Endothelial cell of umbilical vein (primary cell): ENCODE measurements around the gene MROH2A. TPM values are rescaled to one million over a fixed set of nuclear protein-coding genes. Genes with fewer than 3 reads are reported as not detected.

ENCODE experiments used
- BruUV-seq: library from RNA; stranded (reverse); fragments of 400-500 nt; replicated peaks from 2 replicates; lab custom pipeline; 2021; lab: Mats Ljungman, UMichigan
- CTCF ChIA-PET: fragments of 300-600, 350-600 bp; sonication (Branson Sonifier 250); formaldehyde crosslinking; loops from one replicate; lab custom pipeline; 2021; ENCODE audit warnings: antibody characterized with exemption, inconsistent platforms; lab: Charles Lee
- POLR2A ChIA-PET: fragments of 300-600, 350-600 bp; sonication (Branson Sonifier 250); formaldehyde crosslinking; loops from one replicate; lab custom pipeline; 2021; ENCODE audit warnings: antibody characterized with exemption, inconsistent platforms; lab: Charles Lee
- DNase-seq: peaks from one replicate; pipeline ENCODE4 v3.0.0-alpha.2; 2011; ENCODE audit warnings: low read depth, low spot score
- FAIRE-seq: peaks from 2 replicates; lab custom pipeline; 2011; peaks lifted over from hg19 to GRCh38; lab: Jason Lieb, UNC
- H2AFZ ChIP-seq: 2 replicates; pipeline ENCODE4 v1.6.0; 2012; ENCODE audit warnings: low read depth, low read length, control low read depth, inconsistent platforms
- H3K27ac ChIP-seq: 2 replicates; pipeline ENCODE4 v1.5.1; 2011; ENCODE audit warnings: low read depth, mild to moderate bottlenecking, control low read depth, low read length, moderate library complexity; ENCODE audit not compliant: insufficient read depth
- H3K27me3 ChIP-seq, 2 experiments: 2 replicates each; pipeline versions ENCODE4 v1.6.0 to v1.6.1; 2011; ENCODE audit warnings: low read length in 2 of 2, mixed read lengths in 1 of 2; ENCODE audit not compliant: control insufficient read depth in 2 of 2, insufficient read depth in 2 of 2
- H3K36me3 ChIP-seq, 2 experiments: 2 replicates in 1 of 2; 3 replicates in 1 of 2; pipeline ENCODE4 v1.5.1; 2011; ENCODE audit warnings: low read length in 2 of 2, mild to moderate bottlenecking in 1 of 2, moderate library complexity in 1 of 2; ENCODE audit not compliant: control insufficient read depth in 2 of 2, insufficient read depth in 2 of 2; ENCODE audit errors: extremely low read depth in 1 of 2
- H3K4me1 ChIP-seq: 3 replicates; pipeline ENCODE4 v1.5.1; 2011; ENCODE audit warnings: mild to moderate bottlenecking, low read length; ENCODE audit not compliant: control insufficient read depth, insufficient read depth; ENCODE audit errors: extremely low read depth
- H3K4me2 ChIP-seq: 2 replicates; pipeline ENCODE4 v1.6.1; 2011; ENCODE audit warnings: low read length, control low read depth, mixed read lengths; ENCODE audit not compliant: insufficient read depth
- H3K4me3 ChIP-seq, 3 experiments: fragments of 200-600 bp in 1 of 3; sonication (generic), shearing (Covaris generic) in 1 of 3; replicated peaks in 1 of 3; 2 replicates each; pipeline ENCODE4 v1.5.1; 2011 to 2016; ENCODE audit warnings: control low read depth in 3 of 3, low read length in 3 of 3, mild to moderate bottlenecking in 2 of 3, inconsistent platforms in 1 of 3, low read depth in 1 of 3, moderate library complexity in 1 of 3; ENCODE audit not compliant: insufficient read depth in 1 of 3
- H3K79me2 ChIP-seq: 2 replicates; pipeline ENCODE4 v1.6.0; 2012; ENCODE audit warnings: low read length, inconsistent platforms; ENCODE audit not compliant: control insufficient read depth, insufficient read depth
- H3K9ac ChIP-seq: replicated peaks from 2 replicates; pipeline ENCODE3; 2011; ENCODE audit warnings: low read length, control low read depth; ENCODE audit not compliant: insufficient read depth; ENCODE audit errors: extremely low read depth
- H3K9me1 ChIP-seq: replicated peaks from 3 replicates; pipeline ENCODE4 v1.6.0; 2011; ENCODE audit warnings: mild to moderate bottlenecking, low read length; ENCODE audit not compliant: control insufficient read depth, insufficient read depth; ENCODE audit errors: extremely low read depth
- H3K9me3 ChIP-seq: replicated peaks from 2 replicates; pipeline ENCODE4 v1.5.1; 2012; ENCODE audit warnings: low read length, inconsistent platforms; ENCODE audit not compliant: control insufficient read depth, insufficient read depth
- H4K20me1 ChIP-seq: replicated peaks from 2 replicates; pipeline ENCODE3; 2011; ENCODE audit warnings: mild to moderate bottlenecking, low read length; ENCODE audit not compliant: control insufficient read depth, insufficient read depth; ENCODE audit errors: extremely low read depth
- EZH2 ChIP-seq: IDR thresholded peaks from 2 replicates; pipeline ENCODE4 v1.6.1; 2012; ENCODE audit warnings: borderline replicate concordance, low read depth, mild to moderate bottlenecking, moderate library complexity, low read length, inconsistent platforms; ENCODE audit not compliant: severe bottlenecking
- FOS ChIP-seq: IDR thresholded peaks from 2 replicates; pipeline ENCODE4 v1.6.1; 2011; ENCODE audit warnings: mild to moderate bottlenecking, low read length, moderate library complexity, borderline replicate concordance; ENCODE audit not compliant: insufficient read depth
- GATA2 ChIP-seq: IDR thresholded peaks from 2 replicates; pipeline ENCODE4 v1.7.0; 2011; ENCODE audit warnings: low read depth, mild to moderate bottlenecking, moderate library complexity, mixed read lengths, low read length; ENCODE audit not compliant: insufficient read length, insufficient read depth
- JUN ChIP-seq: IDR thresholded peaks from 2 replicates; pipeline ENCODE4 v1.6.1; 2011; ENCODE audit warnings: borderline replicate concordance, low read depth; ENCODE audit not compliant: insufficient read length, insufficient read depth
- MAX ChIP-seq: IDR thresholded peaks from 2 replicates; pipeline ENCODE4 v1.6.1; 2011; ENCODE audit not compliant: insufficient read depth, insufficient read length
- MYC ChIP-seq: IDR thresholded peaks from one replicate; pipeline ENCODE4 v1.6.1; 2011; ENCODE audit warnings: mild to moderate bottlenecking, low read depth, low read length
- POLR2A ChIP-seq: IDR thresholded peaks from 2 replicates; pipeline ENCODE4 v1.6.1; 2012; ENCODE audit warnings: low read depth, mild to moderate bottlenecking, control low read depth, low read length
- POLR2AphosphoS5 ChIP-seq: IDR thresholded peaks from 2 replicates; pipeline ENCODE4 v1.6.1; 2012; ENCODE audit warnings: low read depth, mild to moderate bottlenecking, control low read depth, low read length, moderate library complexity; ENCODE audit not compliant: insufficient read depth
- dilution Hi-C: fragments of 300-500 bp; cut with MboI; formaldehyde crosslinking; loops from one replicate; pipeline ENCODE4 v1.15.0; 2019; ENCODE audit warnings: low sequenced_read_pairs; ENCODE audit not compliant: extremely low pct_ligation_motif_present
- intact Hi-C: fragments of 100-400 bp; cut with micrococcal nuclease; formaldehyde crosslinking; loops from one replicate; pipeline ENCODE4 v1.10.0; 2022
- polyA plus RNA-seq, 4 experiments: library from polyadenylated mRNA; depleted of rRNA in 3 of 4; stranded (reverse) in 3 of 4; unstranded in 1 of 4; fragments of >200 nt; gene quantifications; 2 replicates each; pipeline versions ENCODE4 v1.2.1 to v1.2.3, GENCODE V29; 2011 to 2012; ENCODE audit warnings: missing spikeins in 1 of 4
- total RNA-seq: library from RNA; stranded (reverse); gene quantifications from 2 replicates; pipeline ENCODE4 v1.2.3, GENCODE V29; 2021
- TF ChIP-seq, protein P1 (sequence below), 2 donors: IDR thresholded peaks; 1 replicate in 1 of 2; 2 replicates in 1 of 2; pipeline ENCODE4 v1.5.1; 2011; ENCODE audit warnings: low read length in 2 of 2, mild to moderate bottlenecking in 2 of 2, moderate library complexity in 2 of 2, control low read depth in 1 of 2, inconsistent platforms in 1 of 2, low read depth in 1 of 2; ENCODE audit not compliant: insufficient read depth in 1 of 2; ENCODE audit errors: extremely low read depth in 1 of 2

The MROH2A gene
- total and polyA plus RNA-seq, 2 donors (not counting 3 experiments of a cell fraction or from before 2014, with no cell fraction given), result not detected

GRCh38 chr2:233832414-233832813 lies 54.3 kb downstream of the MROH2A start:
- Histone ChIP-seq H3K4me3 (no peak overlapping the region), H3K36me3 (peaks cover 0 to 13% of the 10 kb centered on the region in 2 experiments), H4K20me1 (no peaks in the 10 kb centered on the region), H3K27me3 (no peaks in the 10 kb centered on the region), H2AFZ (no peak overlapping the region), H3K79me2 (peaks cover 18% of the 10 kb centered on the region), H3K9me1 (no peaks in the 10 kb centered on the region), H3K4me1 (no peaks in the 10 kb centered on the region), H3K4me2 (no peak overlapping the region), H3K27ac (no peak overlapping the region), H3K9ac (no peak overlapping the region), H3K9me3 (no peaks in the 10 kb centered on the region)
- intact Hi-C loops (loop anchor here (1.0 to 10.0 kb wide), 2 partner anchors 383 to 548 kb away; no protein-coding TSS in a partner anchor), dilution Hi-C loops (no loop called here)
- POLR2A ChIA-PET, result no interaction called here
- TF ChIP-seq MYC, result no peak
- no peak for TF ChIP-seq POLR2A
- TF ChIP-seq FOS, result no peak
- TF ChIP-seq, protein P1, sequence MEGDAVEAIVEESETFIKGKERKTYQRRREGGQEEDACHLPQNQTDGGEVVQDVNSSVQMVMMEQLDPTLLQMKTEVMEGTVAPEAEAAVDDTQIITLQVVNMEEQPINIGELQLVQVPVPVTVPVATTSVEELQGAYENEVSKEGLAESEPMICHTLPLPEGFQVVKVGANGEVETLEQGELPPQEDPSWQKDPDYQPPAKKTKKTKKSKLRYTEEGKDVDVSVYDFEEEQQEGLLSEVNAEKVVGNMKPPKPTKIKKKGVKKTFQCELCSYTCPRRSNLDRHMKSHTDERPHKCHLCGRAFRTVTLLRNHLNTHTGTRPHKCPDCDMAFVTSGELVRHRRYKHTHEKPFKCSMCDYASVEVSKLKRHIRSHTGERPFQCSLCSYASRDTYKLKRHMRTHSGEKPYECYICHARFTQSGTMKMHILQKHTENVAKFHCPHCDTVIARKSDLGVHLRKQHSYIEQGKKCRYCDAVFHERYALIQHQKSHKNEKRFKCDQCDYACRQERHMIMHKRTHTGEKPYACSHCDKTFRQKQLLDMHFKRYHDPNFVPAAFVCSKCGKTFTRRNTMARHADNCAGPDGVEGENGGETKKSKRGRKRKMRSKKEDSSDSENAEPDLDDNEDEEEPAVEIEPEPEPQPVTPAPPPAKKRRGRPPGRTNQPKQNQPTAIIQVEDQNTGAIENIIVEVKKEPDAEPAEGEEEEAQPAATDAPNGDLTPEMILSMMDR (IDR thresholded peaks at IDR 0.05; ENCODE audit: extremely low read depth in 1 of 2, insufficient read depth in 1 of 2, low read depth in 1 of 2, low read length in 2 of 2), result no peak
- TF ChIP-seq JUN, result no peak
- no peak for TF ChIP-seq EZH2
- TF ChIP-seq POLR2AphosphoS5, result no peak
- no peak for TF ChIP-seq MAX
- no peak for TF ChIP-seq GATA2
- no peak for FAIRE-seq
- no TSS peak for BruUV-seq
- CTCF ChIA-PET, result interaction anchor here (0.8 to 4.0 kb wide), 12 partner anchors 10 to 713 kb away, joined by 3 to 54 read pairs (median 5); partner anchors contain the start of gene DGKD
- no peak for DNase-seq
